Stimulated activated naive CD8-positive, alpha-beta T cell treated with anti-CD3 and anti-CD28 coated beads, Interleukin-15, amount 100 ng/mL, for 72 hours (primary cell): ENCODE measurements around the gene CIAPIN1.
A peak's percentile ranks its signal among the peaks of the same experiment; 100 is the strongest.

Source experiments
- ATAC-seq: fragments of 150-1000 bp; cut with Tn5 transposase; 2 replicates; pipeline ENCODE4 v1.10.0; 2021; ENCODE audit warnings: mild to moderate bottlenecking, moderate library complexity
- DNase-seq, 2 donors: peaks; one replicate each; pipeline ENCODE4 v3.0.0; 2021 to 2022
- H3K27ac Mint-ChIP-seq, 2 donors: one replicate each; pipeline ENCODE4 v1.8.0; 2022; ENCODE audit warnings: mild to moderate bottlenecking in 2 of 2, mixed read lengths in 2 of 2, moderate library complexity in 2 of 2
- H3K27me3 Mint-ChIP-seq: one replicate; pipeline ENCODE4 v1.8.0; 2022; ENCODE audit warnings: mixed read lengths
- H3K4me1 Mint-ChIP-seq: one replicate; pipeline ENCODE4 v1.8.0; 2022; ENCODE audit warnings: mild to moderate bottlenecking, mixed read lengths
- H3K4me3 Mint-ChIP-seq, 2 donors: one replicate each; pipeline ENCODE4 v1.8.0; 2022; ENCODE audit warnings: mild to moderate bottlenecking in 2 of 2, mixed read lengths in 2 of 2, moderate library complexity in 1 of 2
- H3K9me3 Mint-ChIP-seq, 2 donors: one replicate each; pipeline ENCODE4 v1.8.0; 2022; ENCODE audit warnings: mixed read lengths in 2 of 2

Gene CIAPIN1

DNA sequence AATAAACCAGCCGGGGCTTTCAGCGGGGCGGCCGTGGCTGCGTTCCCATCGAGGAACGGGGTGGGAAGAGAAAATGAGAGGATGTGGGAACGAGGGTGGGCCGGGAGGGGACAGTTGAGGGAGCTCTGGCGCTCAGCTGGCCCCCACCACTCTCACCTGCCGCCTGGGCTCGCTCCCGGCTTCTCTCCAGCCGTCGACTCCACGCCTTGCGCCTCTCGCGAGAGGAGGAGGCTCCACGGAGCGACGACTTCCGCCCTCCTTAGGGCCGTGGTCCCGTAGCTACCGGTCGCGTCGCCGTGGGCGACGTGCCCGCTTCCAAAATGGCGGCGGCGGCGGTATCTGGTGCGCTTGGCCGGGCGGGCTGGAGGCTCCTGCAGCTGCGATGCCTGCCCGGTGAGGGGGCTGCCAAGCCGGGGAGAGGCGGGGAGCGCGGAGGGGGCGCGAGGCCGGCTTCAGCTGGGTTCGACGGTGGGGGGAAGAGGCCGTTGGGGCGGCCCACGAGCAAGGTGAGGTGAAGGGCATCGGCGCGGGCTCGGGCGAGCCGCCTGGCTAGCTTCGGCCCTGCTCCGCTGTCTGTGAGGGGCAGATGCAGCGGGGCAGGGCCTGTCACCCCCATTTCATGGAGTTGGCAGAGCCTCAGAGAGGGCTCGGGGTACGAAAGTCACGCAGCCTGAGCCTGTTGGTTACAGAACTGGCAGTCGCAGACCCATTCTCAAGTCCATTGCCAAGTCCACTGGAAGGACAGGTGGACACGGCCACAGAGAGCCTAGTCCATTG lies at the start of gene CIAPIN1, which contains the start of gene COQ9:
Gene CIAPIN1 (minus strand): TSS at position 200 of the 777 bp plus-strand sequence. CDS start 6,457 bp downstream, outside the sequence.
Gene COQ9 (plus strand): TSS at position 294 of the 777 bp plus-strand sequence. CDS start 27 bp downstream, at position 321.
- peak; percentile 100 for ATAC-seq
- Mint-ChIP-seq H3K9me3 (no peaks in the 10 kb centered on the region), H3K4me1 (peaks cover 41% of the 10 kb centered on the region), H3K4me3 (peak within 1 kb of the TSS; percentile 90 to 95), H3K27me3 (no peaks in the 10 kb centered on the region), H3K27ac (peak within 1 kb of the TSS; percentile 96 to 98)
- peak; percentile 88 to 93 for DNase-seq

DNA sequence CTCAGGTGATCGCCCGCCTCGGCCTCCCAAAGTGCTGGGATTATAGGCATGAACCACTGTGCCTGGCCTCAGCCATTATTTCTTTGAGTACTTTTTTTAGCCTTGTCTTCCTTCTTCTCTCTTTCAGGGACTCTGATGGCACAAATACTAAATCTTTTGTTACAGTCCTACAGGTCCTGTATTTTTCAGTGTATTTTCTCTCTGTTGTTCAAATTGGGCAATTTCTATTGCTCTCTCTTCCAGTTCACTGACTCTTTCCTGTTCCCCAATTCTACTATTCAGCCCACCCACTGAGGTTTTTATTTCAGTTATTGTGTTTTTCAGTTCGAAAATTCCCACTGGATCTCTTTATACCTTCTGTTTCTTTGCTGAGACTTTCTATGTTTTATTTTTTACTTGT lies 46.6 kb upstream of the CIAPIN1 start:
- Mint-ChIP-seq H3K9me3 (no peaks in the 10 kb centered on the region), H3K27ac (no peak overlapping the region), H3K4me3 (no peak overlapping the region), H3K4me1 (no peaks in the 10 kb centered on the region), H3K27me3 (no peaks in the 10 kb centered on the region)
- DNase-seq (no peak), ATAC-seq (no peak)

DNA sequence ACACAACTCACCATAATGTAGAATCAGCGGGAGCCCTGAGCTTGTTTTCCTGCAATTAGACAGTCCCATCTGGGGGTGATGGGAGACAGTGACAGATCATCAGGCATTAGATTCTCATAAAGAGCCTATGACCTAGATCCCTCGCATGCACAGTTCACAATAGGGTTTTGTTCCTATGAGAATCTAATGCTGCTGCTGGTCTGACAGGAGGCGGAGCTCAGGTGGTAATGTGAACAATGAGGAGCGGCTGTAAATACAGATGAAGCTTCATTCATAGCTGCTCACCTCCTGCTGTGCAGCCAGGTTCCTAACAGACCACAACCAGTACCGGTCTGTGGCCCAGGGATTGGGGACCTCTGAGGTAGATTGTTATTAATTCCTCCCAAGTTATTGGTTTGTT lies 42.0 kb upstream of the CIAPIN1 start:
- Mint-ChIP-seq H3K4me1 (peaks cover 30% of the 10 kb centered on the region), H3K27me3 (no peaks in the 10 kb centered on the region), H3K9me3 (no peaks in the 10 kb centered on the region), H3K27ac (no peak overlapping the region), H3K4me3 (no peak overlapping the region)
- no peak for DNase-seq
- no peak for ATAC-seq

DNA sequence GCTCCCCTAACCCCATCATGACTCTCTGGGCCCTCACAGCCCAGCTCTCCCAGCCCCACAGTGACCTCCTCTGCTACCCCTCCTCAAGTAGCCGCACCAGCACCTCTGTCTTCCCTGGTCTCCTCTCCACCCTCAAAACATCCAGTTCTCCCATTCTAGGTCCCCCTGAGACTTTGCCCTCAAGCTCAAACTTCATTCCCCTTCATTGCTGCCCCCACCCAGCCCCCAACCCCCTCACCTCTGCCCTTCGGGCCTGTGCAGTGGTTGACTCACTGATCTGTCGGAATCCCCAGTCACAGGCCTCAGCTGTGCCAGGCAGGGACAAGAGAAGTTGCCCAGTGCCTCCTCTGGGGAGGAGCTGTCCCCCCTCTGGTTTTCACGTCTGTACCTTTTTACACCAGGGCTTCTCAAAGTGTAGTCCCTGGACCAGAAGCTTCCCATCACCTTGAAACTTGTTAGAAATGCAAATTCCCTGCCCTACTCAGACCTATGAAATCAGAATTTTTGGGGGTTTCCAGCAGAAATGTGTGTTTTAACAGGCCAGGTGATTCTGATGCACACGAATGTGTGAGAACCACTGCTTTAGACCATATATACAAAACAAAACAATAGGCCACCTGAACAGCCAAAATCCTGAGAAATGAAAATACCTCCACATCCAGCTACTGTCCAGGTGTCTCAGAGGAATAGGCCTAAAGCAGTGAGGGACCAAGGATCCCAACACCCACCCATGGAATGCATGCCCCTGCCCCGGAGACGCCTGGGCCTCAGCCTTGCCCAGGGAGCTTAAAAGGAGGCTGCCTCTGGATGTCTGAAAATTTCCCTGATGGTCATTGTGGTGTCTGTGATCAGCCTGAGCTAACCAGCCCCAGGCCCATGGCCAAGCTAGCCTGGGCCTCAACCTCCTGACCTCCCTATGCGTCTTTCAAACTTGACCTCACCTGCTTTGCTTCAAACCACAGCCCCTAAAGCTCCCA lies 40.0 kb upstream of the CIAPIN1 start:
- Mint-ChIP-seq H3K4me1 (peaks cover 30% of the 10 kb centered on the region), H3K27me3 (no peaks in the 10 kb centered on the region), H3K4me3 (peak overlapping the region; percentile 85 to 88), H3K9me3 (no peaks in the 10 kb centered on the region), H3K27ac (peak overlapping the region; percentile 84 to 94)
- no peak for DNase-seq
- no peak for ATAC-seq

DNA sequence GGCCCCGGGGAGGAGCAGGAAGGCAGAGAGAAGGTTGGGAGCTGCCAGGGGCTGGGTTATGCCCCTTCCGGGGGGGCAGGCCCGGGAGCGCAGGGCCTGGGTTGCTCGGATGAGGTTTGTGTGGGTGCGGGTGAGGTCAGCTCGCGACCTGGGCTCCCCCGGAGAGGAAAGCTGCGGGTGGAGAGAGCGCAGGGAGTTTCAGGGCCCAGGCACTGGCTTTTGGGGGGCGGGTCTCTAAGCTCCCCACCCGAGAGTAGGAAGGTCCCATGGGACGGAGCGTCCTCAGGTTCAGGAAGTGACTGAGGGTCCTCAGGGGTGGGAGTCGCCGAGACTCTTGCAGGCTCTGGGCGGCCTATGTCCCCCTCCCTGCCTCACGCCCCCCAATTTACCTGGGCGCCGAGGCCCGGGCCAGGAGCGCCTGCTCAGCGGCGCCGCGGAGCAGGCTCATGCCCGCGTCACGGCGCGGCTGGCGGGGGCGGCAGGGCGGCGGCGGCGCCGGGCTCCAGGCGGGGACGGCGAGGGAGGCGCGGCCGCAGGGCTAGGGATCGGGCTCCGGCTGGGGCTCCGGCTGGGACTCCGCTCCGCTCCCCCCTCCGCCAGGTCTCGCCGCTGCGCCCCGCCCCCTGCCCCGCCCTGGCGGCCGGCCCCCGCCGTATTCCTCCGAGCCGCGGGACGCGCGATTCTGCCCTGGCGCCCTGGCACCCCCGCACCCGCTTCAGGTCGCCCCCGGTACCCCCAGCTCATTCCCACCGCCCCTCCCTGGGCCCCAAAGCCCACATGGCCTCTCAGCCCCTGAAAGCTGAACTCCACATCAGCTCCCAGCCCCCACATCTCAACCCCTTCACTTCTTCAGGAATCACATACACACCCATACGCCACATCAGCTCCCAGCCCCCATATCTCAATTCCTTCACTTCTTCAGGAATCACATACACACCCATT lies 39.0 kb upstream of the CIAPIN1 start, which contains the start of gene DOK4:
Gene DOK4 (minus strand): TSS at position 578 of the 942 bp plus-strand sequence. CDS start 6,986 bp downstream, outside the sequence.
- H3K9me3 Mint-ChIP-seq = no peaks in the 10 kb centered on the region
- peak within 1 kb of the TSS; percentile 92 to 94 for H3K27ac Mint-ChIP-seq
- DNase-seq (peak; percentile 74 to 76), ATAC-seq (peak; percentile 92)
- peak within 1 kb of the TSS; percentile 90 to 92 for H3K4me3 Mint-ChIP-seq
- peaks cover 30% of the 10 kb centered on the region for H3K4me1 Mint-ChIP-seq
- H3K27me3 Mint-ChIP-seq = no peaks in the 10 kb centered on the region

DNA sequence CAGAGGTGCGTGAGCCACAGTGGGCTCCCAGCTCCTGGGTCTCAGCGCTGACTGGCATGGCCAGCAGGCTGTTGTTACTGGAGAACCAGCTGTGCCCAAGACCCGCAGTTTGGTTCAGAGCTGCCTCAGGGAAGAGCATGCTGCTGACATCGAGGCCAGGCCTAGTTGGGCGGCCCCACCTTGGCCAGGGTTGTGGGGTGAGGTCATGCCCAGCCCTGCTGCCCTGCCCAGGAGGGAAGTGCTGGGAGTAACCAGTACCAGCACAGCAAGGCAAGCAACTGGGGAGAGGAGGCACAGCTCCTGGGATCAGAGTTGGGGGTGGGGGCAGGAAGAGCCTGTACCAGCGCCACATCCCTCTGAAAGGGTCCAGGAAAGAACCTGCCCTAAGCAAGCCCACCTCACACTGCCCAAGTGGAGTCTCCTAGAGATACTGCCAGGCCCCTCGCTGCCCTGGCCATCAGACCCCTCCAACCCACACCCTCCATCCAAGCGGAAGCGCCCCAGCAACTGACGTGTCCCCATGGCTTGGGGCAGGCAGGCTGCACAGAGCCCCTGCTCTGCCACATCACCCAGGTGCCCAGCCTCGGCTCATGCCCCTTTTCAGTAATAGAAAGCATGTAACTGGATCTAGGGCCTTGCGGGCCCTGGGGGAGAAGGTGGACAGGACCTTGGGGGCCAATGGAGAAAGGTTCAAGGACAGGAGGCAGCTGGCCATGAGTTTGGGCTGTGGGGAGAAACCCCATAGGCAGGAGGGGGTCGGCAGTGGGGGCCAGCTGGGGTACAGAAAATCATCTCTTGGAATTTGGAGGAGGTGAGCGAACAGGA lies 38.1 kb upstream of the CIAPIN1 start:
- Mint-ChIP-seq H3K4me1 (peaks cover 30% of the 10 kb centered on the region), H3K27ac (peak overlapping the region; percentile 4 to 92), H3K9me3 (no peaks in the 10 kb centered on the region), H3K27me3 (no peaks in the 10 kb centered on the region), H3K4me3 (peak overlapping the region; percentile 90 to 92)
- DNase-seq (no peak), ATAC-seq (no peak)

DNA sequence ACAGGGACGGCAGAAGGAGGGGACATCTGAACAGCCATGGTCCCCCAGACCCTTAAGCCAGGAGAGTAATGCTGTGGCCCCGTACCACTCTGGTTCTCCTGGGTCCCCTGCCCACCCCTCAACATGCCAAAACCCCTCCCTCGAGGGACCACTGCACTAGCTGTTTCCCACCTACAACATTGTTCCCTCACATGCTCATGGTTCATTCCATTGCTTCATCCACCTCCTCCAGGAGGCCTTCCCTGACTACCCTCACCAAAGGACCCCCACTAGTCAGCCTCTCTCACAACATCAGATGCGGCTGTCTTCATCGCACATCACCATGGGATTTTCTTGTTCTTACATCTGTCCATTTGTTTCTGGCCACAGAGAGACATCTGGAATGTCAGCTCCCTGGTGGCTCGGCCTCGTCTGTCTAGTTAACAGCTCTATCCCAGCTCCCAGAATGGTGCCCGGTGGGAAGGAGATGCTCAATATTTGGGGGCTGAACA lies 37.4 kb upstream of the CIAPIN1 start:
- H3K4me3 Mint-ChIP-seq = no peak overlapping the region
- ATAC-seq (no peak), DNase-seq (no peak)
- no peaks in the 10 kb centered on the region for H3K27me3 Mint-ChIP-seq
- H3K9me3 Mint-ChIP-seq = no peaks in the 10 kb centered on the region
- peaks cover 38% of the 10 kb centered on the region for H3K4me1 Mint-ChIP-seq
- no peak overlapping the region for H3K27ac Mint-ChIP-seq

DNA sequence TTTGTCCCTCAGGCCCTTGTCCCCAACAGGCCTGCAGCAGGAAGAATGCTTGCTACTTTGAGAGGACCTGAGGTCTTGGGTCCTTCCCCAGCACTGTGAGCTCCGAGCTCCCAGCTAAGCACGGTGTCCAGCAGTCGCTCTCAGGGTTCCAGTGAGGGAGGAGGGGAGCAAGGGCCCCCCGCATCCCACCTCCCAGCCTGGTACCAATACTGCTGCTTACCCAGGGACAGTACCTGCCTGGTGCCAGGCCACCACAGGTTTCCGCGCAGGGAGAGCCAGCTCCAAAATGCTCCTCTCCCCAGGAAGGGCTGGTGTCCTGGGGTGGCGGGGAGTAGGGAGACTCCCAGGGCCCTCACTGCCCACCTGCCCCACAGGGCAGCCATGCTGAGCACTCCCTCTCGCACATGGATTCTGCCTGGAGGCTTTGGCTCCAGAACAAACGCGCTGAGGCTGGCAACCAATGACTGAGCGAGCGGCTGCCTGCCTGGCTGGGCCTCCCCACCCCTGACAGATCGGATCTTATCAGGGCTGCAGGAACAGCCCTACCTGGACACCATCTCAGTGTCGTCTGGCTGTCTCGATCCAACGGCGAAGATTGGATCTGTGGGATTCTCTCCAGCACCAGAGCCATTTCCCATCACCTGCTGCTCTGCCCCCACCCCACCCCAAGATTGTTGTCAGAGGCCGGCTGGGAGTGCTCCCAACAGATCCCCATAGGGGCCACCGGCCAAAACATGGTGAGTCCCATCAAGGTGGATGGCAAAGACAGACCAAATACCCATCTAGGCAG lies 36.7 kb upstream of the CIAPIN1 start:
- no peak for DNase-seq
- Mint-ChIP-seq H3K27me3 (no peaks in the 10 kb centered on the region), H3K4me3 (no peak overlapping the region), H3K27ac (no peak overlapping the region), H3K9me3 (no peaks in the 10 kb centered on the region), H3K4me1 (peaks cover 42% of the 10 kb centered on the region)
- no peak for ATAC-seq

DNA sequence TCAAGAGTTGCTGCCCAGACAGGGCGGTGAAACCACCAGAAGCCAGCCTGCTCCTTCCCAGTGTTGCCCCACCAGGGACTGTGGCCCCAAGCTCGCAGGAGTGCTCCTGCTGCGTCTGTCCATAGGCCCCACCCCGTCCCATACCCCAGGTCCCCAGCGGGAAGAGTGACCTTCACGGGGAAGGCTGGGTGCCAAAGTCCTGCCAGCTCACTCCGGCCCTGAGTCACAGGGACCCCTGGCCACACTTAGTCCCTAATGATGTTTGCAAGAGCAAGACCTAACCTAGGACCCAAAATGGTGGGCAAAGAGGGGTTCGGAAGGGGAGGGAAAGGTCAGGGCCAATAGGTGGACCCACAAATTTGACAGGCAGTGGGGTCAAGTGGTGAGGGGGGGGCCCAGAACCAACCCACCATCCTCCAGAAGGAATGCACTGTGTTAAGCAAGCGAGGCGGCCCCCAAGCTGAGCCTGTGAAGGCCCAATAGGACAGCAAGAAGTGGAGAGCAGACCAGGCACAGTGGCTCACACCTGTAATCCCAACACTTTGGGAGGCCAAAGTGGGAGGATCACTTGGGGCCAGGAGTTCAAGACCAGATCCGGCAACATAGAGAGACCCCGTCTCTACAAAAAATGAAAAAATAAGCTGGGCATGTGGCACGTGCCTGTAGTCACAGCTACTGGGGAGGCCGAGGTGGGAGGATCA lies 35.8 kb upstream of the CIAPIN1 start:
- DNase-seq (no peak), ATAC-seq (no peak)
- Mint-ChIP-seq H3K27ac (no peak overlapping the region), H3K4me3 (no peak overlapping the region), H3K9me3 (no peaks in the 10 kb centered on the region), H3K4me1 (peaks cover 42% of the 10 kb centered on the region), H3K27me3 (no peaks in the 10 kb centered on the region)

DNA sequence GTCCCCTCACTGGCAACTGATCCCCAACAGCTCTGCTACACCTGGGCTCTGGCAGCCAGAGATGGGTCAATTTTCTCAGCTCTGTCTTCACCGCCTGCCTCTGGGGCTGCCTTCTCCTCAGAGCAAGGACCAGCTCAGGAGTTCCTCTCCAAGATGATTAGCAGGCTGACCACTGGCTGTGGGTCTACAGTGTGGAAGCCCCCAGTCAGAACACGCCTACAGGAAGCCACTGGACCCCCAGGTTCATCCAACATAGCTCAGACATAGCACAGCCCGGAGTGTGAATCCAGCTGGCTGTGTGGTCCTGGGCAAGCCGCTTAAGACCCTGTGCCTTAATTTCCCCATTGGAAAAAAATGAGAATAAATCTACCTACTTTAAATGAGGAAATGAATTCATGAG lies 34.2 kb upstream of the CIAPIN1 start:
- Mint-ChIP-seq H3K27ac (peak overlapping the region; percentile 70 to 80), H3K4me1 (peaks cover 31% of the 10 kb centered on the region), H3K27me3 (no peaks in the 10 kb centered on the region), H3K4me3 (no peak overlapping the region), H3K9me3 (no peaks in the 10 kb centered on the region)
- DNase-seq = no peak
- ATAC-seq = no peak

DNA sequence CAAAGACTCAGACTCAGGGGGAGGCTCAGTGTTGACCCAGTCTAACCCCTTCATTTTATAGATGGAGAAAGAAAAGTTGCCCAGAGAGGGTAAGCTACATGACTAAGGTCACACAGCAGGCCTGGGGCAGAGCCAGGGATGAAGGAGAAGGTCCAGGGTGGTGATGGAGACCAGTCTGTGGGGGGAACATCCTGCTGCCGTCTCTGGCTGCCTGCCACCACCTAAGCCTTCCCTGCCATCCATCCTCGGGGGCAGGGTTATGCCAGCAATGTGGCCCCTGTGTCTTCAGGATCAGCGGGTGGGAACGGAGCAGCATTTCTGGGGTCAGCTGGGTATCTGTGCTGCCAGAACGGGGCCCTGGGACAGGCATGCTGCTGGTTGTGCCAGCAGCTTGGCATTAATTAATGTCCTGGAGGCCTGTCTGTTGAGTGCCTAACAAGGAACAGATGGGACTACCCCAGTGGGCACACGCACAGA lies 33.6 kb upstream of the CIAPIN1 start:
- H3K4me3 Mint-ChIP-seq = no peak overlapping the region
- H3K27ac Mint-ChIP-seq = peak overlapping the region in 1 of 2 donors; percentile 1
- no peaks in the 10 kb centered on the region for H3K27me3 Mint-ChIP-seq
- ATAC-seq (no peak), DNase-seq (no peak)
- peaks cover 33% of the 10 kb centered on the region for H3K4me1 Mint-ChIP-seq
- H3K9me3 Mint-ChIP-seq = no peaks in the 10 kb centered on the region

DNA sequence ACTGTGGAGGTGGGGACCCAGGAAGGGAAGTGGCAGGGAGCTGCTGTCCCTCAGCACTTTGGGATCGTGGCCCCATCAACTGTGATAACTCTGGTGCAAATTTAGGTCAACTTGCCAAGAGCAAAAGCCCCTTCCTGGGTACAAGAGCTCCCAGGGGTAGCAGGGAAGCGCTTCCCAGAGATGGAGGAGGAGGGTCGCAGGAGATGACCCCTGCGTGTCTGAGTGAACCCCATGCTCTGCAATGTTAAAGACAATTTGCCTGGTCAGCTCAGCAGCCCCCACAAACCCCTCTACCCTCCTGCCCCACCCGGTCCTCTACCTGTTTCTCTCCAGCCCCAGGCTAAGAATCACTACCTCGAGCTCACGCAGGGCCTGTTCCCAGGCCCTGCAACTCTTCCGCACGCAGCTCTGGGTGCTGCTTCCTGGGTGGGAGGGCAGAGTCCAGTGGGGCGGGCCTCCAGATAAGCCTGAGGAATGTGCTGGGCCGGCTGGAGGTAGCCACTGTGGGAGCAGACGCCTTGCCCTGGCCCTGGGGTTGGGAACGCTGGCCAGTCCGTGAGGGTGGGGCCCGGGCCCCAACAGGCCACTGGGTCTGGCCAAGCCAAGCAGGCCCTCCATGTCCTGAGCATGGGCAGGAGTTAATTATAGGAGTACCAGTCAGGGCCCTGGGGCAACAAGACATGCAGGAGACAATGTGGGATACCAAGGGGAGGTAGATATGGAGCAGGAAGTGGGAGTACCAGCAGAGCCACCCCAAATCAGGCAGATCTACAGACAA lies 33.0 kb upstream of the CIAPIN1 start:
- Mint-ChIP-seq H3K4me1 (peaks cover 33% of the 10 kb centered on the region), H3K27me3 (no peaks in the 10 kb centered on the region), H3K27ac (peak overlapping the region in 1 of 2 donors; percentile 1), H3K4me3 (no peak overlapping the region), H3K9me3 (no peaks in the 10 kb centered on the region)
- no peak for DNase-seq
- no peak for ATAC-seq
